HL-60 (cell line): ENCODE data around the gene KDELR3.

Source experiments
- DNase-seq, 2 experiments: peaks; one replicate each; pipeline ENCODE4 v3.0.0-alpha.2; 2010 to 2020; ENCODE audit warnings: low read depth in 1 of 2, low spot score in 1 of 2
- H3K27ac ChIP-seq: fragments of 250-450 bp; sonication (Bioruptor Pico); replicated peaks from 2 replicates; pipeline ENCODE4 v1.5.1; 2020; ENCODE audit warnings: mild to moderate bottlenecking, moderate library complexity
- H3K27me3 ChIP-seq: fragments of 250-450 bp; sonication (Bioruptor Pico); 2 replicates; pipeline ENCODE4 v1.5.1; 2021; ENCODE audit warnings: mild to moderate bottlenecking, moderate library complexity; ENCODE audit not compliant: insufficient read depth, poor library complexity, severe bottlenecking
- H3K4me3 ChIP-seq: replicated peaks from 2 replicates; pipeline ENCODE4 v1.5.1; 2011; ENCODE audit warnings: mild to moderate bottlenecking, control low read depth, low read length; ENCODE audit not compliant: insufficient read depth
- CTCF ChIP-seq: IDR thresholded peaks from one replicate; pipeline ENCODE4 v1.5.1; 2011; ENCODE audit warnings: low read length, control low read depth, inconsistent platforms; ENCODE audit not compliant: insufficient read depth
- GABPA ChIP-seq: IDR thresholded peaks from 2 replicates; pipeline ENCODE4 v1.6.1; 2012; ENCODE audit warnings: low read depth
- POLR2AphosphoS5 ChIP-seq: IDR thresholded peaks from 2 replicates; pipeline ENCODE4 v1.6.1; 2012; ENCODE audit warnings: low read depth
- REST ChIP-seq: IDR thresholded peaks from 2 replicates; pipeline ENCODE4 v1.6.1; 2012; ENCODE audit warnings: low read depth; ENCODE audit not compliant: insufficient replicate concordance
- SPI1 ChIP-seq: IDR thresholded peaks from 2 replicates; pipeline ENCODE4 v1.6.1; 2012; ENCODE audit warnings: low read depth, mild to moderate bottlenecking, borderline replicate concordance

KDELR3 gene

GRCh38 chr22:38506118-38506962 is 38.4 kb downstream of the KDELR3 start, which contains the start of gene DDX17:
Gene DDX17, minus strand, starts transcription at chr22:38506311.
- Histone ChIP-seq H3K4me3 (peak within 1 kb of the TSS; percentile 70), H3K27me3 (no peaks in the 10 kb centered on the region), H3K27ac (peak within 1 kb of the TSS; percentile 100)
- TF ChIP-seq GABPA, result no peak
- TF ChIP-seq SPI1, result peak; percentile 62; the same call in 1 of the 2 replicates
- TF ChIP-seq REST, result peak; percentile 77
- TF ChIP-seq POLR2AphosphoS5, result peak; percentile 58; the same call in 1 of the 2 replicates
- peak; percentile 97 to 100 for DNase-seq

GRCh38 chr22:38510416-38510970 is 42.6 kb downstream of the KDELR3 start:
- H3K27ac ChIP-seq, result no peak overlapping the region
- H3K4me3 ChIP-seq, result no peak overlapping the region
- DNase-seq, result peak in 1 of 2 experiments; percentile 16
- H3K27me3 ChIP-seq, result no peaks in the 10 kb centered on the region
- TF ChIP-seq REST (no peak), GABPA (no peak)

DNA sequence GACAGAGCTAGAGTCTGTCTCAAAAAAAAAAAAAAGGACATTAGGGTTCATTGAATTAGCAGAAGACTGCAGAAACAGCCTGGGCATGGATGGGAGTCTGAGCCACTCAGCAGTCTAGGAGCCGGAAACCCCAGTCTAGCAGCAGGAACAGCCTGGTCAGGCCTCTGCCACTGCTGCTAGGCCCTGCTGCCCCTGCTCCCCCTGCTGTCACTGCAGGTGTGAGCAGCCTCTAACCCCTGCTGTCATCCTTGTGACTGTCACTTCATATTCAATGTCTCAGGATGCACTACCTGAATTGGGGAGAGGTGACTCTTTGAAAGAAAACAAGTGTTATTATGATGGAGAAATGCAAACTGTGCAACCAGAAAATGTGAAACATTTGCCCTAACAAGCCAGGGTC is 45.2 kb downstream of the KDELR3 start:
- no peak for TF ChIP-seq REST
- no peak overlapping the region for H3K4me3 ChIP-seq
- H3K27me3 ChIP-seq, result no peaks in the 10 kb centered on the region
- no peak overlapping the region for H3K27ac ChIP-seq
- DNase-seq, result peak in 1 of 2 experiments; percentile 10

- no peak for DNase-seq
- Histone ChIP-seq H3K27me3 (no peaks in the 10 kb centered on the region), H3K4me3 (no peak overlapping the region), H3K27ac (no peak overlapping the region)
- TF ChIP-seq GABPA (no peak), SPI1 (no peak), REST (no peak), CTCF (no peak), POLR2AphosphoS5 (no peak)
Observed at GRCh38 chr22:38518620-38519019, 50.7 kb downstream of the KDELR3 start.
